Vagina (tissue), 2 donors: Measurements from ENCODE around the gene SH3BP2. TPM values are rescaled to one million over a fixed set of nuclear protein-coding genes. Genes with fewer than 3 reads are reported as not detected.
A peak's percentile ranks its signal among the peaks of the same experiment; 100 is the strongest.

Source experiments
- DNase-seq, 2 donors: peaks; one replicate each; pipeline ENCODE4 v3.0.0-alpha.2; 2017; ENCODE audit errors: extremely low spot score in 2 of 2
- H3K27ac ChIP-seq: fragments of 200-600 bp; sonication (generic); one replicate; pipeline ENCODE4 v1.5.1; 2019
- H3K27me3 ChIP-seq: fragments of 200-600 bp; sonication (generic); one replicate; pipeline ENCODE4 v1.5.1; 2019
- H3K36me3 ChIP-seq, 2 donors: fragments of 200-600 bp; sonication (generic); one replicate each; pipeline ENCODE4 v1.5.1; 2017 to 2019
- H3K4me1 ChIP-seq: fragments of 200-600 bp; sonication (generic); one replicate; pipeline ENCODE4 v1.5.1; 2019
- H3K4me3 ChIP-seq, 2 donors: fragments of 200-600 bp; sonication (generic); 1 replicate in 1 of 2; 2 replicates in 1 of 2; pipeline ENCODE4 v1.5.1; 2016 to 2019
- H3K9me3 ChIP-seq: fragments of 200-600 bp; sonication (generic); one replicate; pipeline ENCODE4 v1.5.1; 2019
- CTCF ChIP-seq, 3 experiments: fragments of 450-650 bp in 2 of 3; fragments of 200-600 bp in 1 of 3; sonication (generic) in 1 of 3; IDR thresholded peaks; one replicate each; pipeline ENCODE4 v1.5.1; 2017 to 2019; ENCODE audit warnings: antibody characterized with exemption in 3 of 3, mild to moderate bottlenecking in 2 of 3, moderate library complexity in 2 of 3
- POLR2A ChIP-seq, 2 donors: fragments of 450-650 bp; IDR thresholded peaks; one replicate each; pipeline ENCODE4 v1.6.1; 2017; ENCODE audit warnings: antibody characterized with exemption in 2 of 2, mild to moderate bottlenecking in 2 of 2, moderate library complexity in 2 of 2
- POLR2AphosphoS5 ChIP-seq, 2 donors: sonication (generic); formaldehyde crosslinking; IDR thresholded peaks; one replicate each; pipeline ENCODE4 v1.9.0; 2017; ENCODE audit warnings: antibody characterized with exemption in 2 of 2, mild to moderate bottlenecking in 2 of 2, low read depth in 1 of 2; ENCODE audit not compliant: insufficient read depth in 1 of 2
- intact Hi-C: fragments of 100-400 bp; cut with DNase I; formaldehyde crosslinking; loops from one replicate; pipeline ENCODE4 v1.15.1; 2023
- total RNA-seq: library from RNA; depleted of rRNA; stranded (reverse); fragments of >200 nt; gene quantifications from one replicate; pipeline ENCODE4 v1.2.3, GENCODE V29; 2016

SH3BP2 gene
- total RNA-seq, 1 donor from 2014 or later: 102 TPM

DNA sequence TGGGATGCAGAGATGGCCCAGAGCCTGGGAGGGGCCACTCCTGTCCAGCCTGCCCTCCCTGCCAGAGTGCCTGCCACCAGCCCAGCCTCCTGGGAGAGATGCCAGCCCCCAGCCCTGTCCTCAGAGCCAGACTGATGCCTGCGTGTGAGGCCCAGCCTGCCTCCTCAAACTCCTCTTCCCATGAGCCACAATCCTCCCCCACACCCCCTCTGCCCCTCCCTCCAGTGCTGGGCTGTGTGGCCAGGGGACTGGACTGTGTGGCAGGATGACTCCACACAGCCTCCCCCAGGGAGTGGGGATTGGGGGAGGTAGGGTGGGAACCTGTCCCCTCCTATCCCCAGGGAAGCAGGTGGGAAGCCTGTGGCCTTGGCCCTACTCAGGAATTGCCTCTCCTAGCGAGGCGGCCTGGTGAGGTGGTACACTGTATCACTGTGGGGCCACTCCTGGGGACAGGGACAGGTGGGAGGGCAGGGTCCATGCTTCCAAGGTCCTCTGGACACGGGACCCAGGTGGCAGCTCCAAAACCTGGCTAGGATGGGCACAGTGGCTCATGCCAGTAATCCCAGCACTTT is 4.3 kb upstream of the SH3BP2 start:
- intact Hi-C loops: no loop called here
- peak overlapping the region; percentile 56 for H3K27ac ChIP-seq
- peaks cover 28% of the 10 kb centered on the region for H3K4me1 ChIP-seq

DNA sequence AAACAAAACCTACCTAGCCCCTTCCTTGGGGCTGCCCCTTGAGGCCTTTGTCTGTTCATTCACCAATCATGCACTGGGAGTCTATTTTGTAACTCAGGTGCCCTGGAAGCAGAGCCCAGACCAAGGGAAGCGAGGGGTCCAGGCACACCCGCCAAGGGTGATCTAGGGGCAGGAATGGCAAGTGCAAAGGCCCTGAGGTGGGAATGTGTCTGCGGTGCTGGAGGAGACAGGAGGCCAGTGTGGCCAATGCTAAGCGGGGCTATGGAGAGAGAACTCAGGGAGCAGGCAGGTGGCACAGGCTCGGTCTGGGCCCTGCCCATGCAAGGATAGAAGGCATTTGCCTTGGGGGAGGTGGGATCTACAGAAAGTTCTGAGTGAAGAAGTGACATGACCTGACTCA is 3.5 kb upstream of the SH3BP2 start:
- H3K9me3 ChIP-seq: no peaks in the 10 kb centered on the region
- intact Hi-C loops: no loop called here
- no peak overlapping the region for H3K27ac ChIP-seq

More for the DNA sequence above, 4.3 kb upstream of the SH3BP2 start:
- TF ChIP-seq POLR2AphosphoS5 (IDR thresholded peaks at IDR 0.05; ENCODE audit: insufficient read depth in 1 of 2, low read depth in 1 of 2) (no peak), POLR2A (IDR thresholded peaks at IDR 0.05) (no peak), CTCF (IDR thresholded peaks at IDR 0.05) (no peak)
- H3K27me3 ChIP-seq: no peaks in the 10 kb centered on the region
- H3K4me3 ChIP-seq: no peak overlapping the region
- peak in 1 of 2 donors; percentile 82 for DNase-seq
- no peaks in the 10 kb centered on the region for H3K36me3 ChIP-seq
- H3K9me3 ChIP-seq: no peaks in the 10 kb centered on the region

GRCh38 chr4:2789793-2790582 is 2.9 kb upstream of the SH3BP2 start:
- Histone ChIP-seq H3K9me3 (no peaks in the 10 kb centered on the region), H3K36me3 (no peaks in the 10 kb centered on the region), H3K4me3 (no peak overlapping the region), H3K27ac (no peak overlapping the region), H3K4me1 (peaks cover 42% of the 10 kb centered on the region), H3K27me3 (no peaks in the 10 kb centered on the region)
- no peak for TF ChIP-seq CTCF (IDR thresholded peaks at IDR 0.05)
- no peak for TF ChIP-seq POLR2A (IDR thresholded peaks at IDR 0.05)
- TF ChIP-seq POLR2AphosphoS5 (IDR thresholded peaks at IDR 0.05; ENCODE audit: insufficient read depth in 1 of 2, low read depth in 1 of 2): no peak
- no peak for DNase-seq
- intact Hi-C loops: no loop called here

More for the DNA sequence above, 3.5 kb upstream of the SH3BP2 start:
- H3K4me3 ChIP-seq: no peak overlapping the region
- H3K36me3 ChIP-seq: no peaks in the 10 kb centered on the region
- TF ChIP-seq POLR2AphosphoS5 (IDR thresholded peaks at IDR 0.05; ENCODE audit: insufficient read depth in 1 of 2, low read depth in 1 of 2): no peak
- no peak for TF ChIP-seq CTCF (IDR thresholded peaks at IDR 0.05)
- TF ChIP-seq POLR2A (IDR thresholded peaks at IDR 0.05): no peak
- no peak for DNase-seq
- no peaks in the 10 kb centered on the region for H3K27me3 ChIP-seq
- peaks cover 36% of the 10 kb centered on the region for H3K4me1 ChIP-seq

GRCh38 chr4:2790583-2791517 is 2.0 kb upstream of the SH3BP2 start:
- Histone ChIP-seq H3K36me3 (no peaks in the 10 kb centered on the region), H3K27ac (no peak overlapping the region), H3K4me1 (peaks cover 51% of the 10 kb centered on the region), H3K9me3 (no peaks in the 10 kb centered on the region), H3K4me3 (no peak overlapping the region), H3K27me3 (no peaks in the 10 kb centered on the region)
- TF ChIP-seq POLR2AphosphoS5 (IDR thresholded peaks at IDR 0.05; ENCODE audit: insufficient read depth in 1 of 2, low read depth in 1 of 2) (no peak), CTCF (IDR thresholded peaks at IDR 0.05) (no peak), POLR2A (IDR thresholded peaks at IDR 0.05) (no peak)
- no peak for DNase-seq
- intact Hi-C loops: no loop called here
